HG03521 (cell line): ENCODE results near the gene BNC2.

ENCODE experiments used
- ATAC-seq: cut with Tn5 transposase; IDR thresholded peaks from one replicate; pipeline ENCODE4 v1.9.1; 2021; ENCODE audit warnings: mild to moderate bottlenecking, moderate library complexity; ENCODE audit not compliant: unreplicated experiment

BNC2 gene

DNA sequence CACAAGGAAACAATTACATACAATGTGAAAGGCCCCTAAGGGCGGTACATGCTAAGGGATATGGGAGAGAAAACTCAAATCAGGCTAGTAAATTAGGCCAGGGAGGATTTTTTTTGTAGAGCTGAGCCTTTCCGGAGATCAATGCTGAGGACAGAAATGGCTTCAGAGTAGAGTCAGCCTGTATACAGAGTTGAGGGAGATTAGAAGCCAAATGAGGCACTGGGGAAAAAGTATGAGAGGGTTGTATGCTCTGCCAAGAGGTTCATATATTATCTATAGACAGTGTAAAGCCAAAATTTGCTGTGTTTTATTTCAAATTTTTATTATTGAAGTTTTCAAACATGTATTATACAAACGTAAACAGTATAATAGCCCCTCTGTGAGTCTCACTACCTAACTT is 103.1 kb downstream of the BNC2 start:
- ATAC-seq: no peak

GRCh38 chr9:16763946-16764345 is 106.5 kb downstream of the BNC2 start:
- ATAC-seq: no peak

DNA sequence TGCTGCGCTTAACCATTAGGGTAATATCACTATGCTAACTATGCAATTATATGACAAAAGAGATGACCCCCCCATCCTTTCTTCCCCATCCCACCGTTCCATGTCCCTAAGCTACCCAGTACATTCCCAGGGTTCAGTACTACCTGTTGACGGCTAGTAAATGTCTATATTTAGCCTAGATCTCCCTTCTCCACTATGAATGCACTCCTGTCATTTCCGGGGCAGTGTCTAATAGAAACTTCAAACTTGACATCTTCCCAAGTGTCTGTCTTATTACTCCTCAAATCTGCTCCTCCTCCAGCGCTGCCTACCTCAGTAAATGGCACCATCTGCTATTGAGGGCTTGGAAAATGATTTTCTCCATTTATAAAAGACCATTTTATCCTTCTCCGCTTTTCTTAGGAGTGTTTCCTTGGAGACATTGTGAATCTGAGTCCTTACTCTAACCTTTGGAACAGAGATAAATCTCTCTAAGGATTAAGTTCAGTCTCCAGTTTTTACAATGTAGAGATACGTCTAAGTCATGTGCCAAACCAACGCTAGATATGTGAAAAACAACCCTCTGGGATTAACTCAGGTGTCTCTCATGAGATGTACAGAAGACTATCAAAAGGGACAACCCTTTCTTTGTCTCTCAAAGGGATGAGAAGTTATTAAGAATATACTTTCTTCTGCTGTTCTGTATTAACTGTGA is 114.9 kb downstream of the BNC2 start:
- no peak for ATAC-seq

- ATAC-seq: no peak
Measured at GRCh38 chr9:16754662-16755061, 115.8 kb downstream of the BNC2 start.

DNA sequence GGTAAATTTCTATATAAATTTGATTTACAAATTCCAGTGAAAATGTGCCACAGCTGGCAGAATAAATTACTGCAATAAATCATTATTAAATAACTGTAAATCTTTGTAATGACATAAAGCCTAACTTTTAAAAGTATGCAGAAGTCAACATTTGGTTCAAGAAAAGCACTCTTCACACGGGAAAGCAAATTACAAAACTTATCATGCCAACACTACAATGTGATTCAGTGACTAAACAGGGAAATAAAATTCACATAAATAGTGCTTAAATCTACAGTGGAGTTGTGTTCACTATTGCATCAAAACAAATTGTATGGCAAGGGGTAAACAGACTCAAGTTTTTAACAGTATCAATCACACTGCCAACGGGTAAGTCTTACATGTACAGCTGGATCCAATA is 117.2 kb downstream of the BNC2 start:
- ATAC-seq: no peak

- no peak for ATAC-seq
Measured at GRCh38 chr9:16752601-16753000, 117.9 kb downstream of the BNC2 start.

DNA sequence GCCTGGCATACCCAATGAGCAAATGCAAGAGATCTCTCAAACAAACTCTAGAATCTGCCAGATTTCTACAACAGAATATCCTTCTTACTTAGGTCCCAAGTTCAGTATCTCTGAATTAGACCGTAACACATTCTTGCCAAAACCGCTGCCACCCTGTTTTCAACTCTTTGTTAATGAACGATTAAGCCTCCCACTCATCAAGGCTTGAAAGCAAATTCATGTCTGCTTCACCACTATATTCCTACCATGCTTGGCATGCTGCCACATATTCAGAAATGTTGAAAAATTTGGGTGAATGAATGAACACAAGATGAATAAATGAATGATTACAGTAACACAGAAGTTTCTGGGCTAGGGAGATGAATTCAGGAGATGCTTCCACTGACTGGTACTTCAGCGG is 119.9 kb downstream of the BNC2 start:
- no peak for ATAC-seq

- ATAC-seq: no peak
Measured at GRCh38 chr9:16745359-16745758, 125.1 kb downstream of the BNC2 start.

- ATAC-seq: no peak
Measured at GRCh38 chr9:16744394-16744793, 126.1 kb downstream of the BNC2 start.

DNA sequence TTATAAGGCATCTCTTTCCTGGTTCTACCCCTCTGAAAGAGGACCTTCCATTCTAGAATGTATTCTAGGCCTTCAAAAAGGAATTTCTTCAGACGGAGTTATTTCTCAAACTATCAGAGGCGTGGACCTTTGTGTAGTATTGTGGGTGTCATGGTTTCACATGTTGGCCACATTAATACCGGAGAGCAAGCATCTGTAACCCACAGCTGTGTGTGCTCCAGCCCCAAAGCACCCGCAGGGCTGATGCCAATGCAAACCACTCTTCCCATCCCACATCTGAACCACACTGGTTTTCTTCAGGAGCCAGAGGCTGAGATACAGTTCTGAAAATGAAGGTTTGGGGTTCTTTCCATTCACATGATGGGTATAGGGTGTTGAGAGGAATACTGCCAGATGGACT is 127.1 kb downstream of the BNC2 start:
- ATAC-seq: no peak

DNA sequence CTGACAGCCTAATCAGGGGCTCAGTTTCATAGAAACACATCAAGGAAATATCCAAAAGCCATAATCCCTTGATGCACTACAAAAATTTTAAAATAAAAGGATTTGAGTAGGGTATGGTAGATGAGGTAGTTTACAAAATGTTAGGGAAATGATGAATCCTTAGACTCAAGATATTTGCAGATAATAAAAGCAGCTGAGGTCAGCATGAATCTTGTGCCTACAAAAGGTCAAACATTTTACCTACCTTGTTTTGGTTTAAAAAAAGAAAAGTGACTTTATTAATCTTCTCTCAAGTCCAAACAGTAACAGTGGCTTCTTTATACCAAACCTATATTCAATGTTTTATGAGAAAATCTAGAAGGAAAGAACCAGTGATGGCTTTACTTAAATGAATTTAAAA is 135.5 kb downstream of the BNC2 start:
- no peak for ATAC-seq

DNA sequence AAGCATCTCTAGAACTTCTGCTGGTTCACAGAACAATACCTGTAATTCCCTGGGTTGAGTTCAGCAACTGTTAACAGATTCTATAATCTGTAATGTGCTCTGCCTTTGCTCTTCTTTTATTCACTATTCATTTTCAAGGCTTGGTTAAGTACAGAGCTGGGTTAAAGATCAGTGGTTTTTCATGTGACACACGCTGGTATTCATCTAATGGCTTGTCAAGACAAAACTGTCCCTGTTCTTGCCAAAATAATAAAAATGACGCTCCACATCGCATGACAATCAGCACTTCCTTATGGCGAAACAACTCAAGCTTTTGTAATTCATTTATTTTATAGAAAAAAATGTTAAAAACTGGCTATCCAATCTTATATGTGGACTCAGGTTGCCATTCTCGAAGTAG is 137.9 kb downstream of the BNC2 start:
- no peak for ATAC-seq

- no peak for ATAC-seq
Measured at GRCh38 chr9:16730162-16730561, 140.3 kb downstream of the BNC2 start.

GRCh38 chr9:16729651-16730050 is 140.8 kb downstream of the BNC2 start:
- no peak for ATAC-seq

- ATAC-seq: no peak
Measured at GRCh38 chr9:16728137-16728508, 142.3 kb downstream of the BNC2 start.

GRCh38 chr9:16727452-16728136 is 142.9 kb downstream of the BNC2 start:
- no peak for ATAC-seq

DNA sequence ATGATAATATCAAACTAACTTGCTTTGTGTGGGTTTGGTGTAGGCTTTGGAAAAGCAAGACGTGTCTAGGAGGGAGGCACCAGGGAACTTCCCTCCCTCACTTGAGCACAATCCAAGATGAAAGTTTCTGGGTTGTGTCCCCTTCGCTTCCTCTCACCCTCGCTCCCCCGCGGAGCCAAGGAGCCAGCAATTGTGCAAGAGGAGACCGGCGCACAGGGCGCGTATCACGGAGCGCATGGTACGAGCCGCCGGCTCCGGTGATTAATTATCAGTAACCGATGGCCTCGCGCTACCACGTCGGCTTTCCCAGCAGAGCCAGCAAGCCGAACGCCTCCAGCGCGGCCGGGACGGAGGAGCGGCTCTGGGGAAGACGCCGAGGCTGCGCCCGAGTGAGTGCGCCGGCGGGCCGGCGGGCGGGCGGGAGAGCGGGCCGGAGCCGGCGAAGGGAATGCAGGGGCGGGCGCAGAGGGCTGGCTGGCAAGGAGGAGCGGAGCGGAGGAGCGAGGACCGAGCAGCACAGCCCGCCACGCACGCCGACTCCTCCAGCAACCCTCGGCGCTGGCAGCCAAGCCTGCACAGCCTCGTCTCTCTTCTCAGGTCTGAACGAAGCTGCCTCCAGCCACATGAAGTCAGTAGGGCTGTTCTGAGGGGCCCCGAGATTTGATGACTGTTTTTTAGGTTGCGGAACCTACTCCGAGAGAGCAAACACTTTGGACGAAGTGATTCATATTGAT is 143.6 kb downstream of the BNC2 start:
- ATAC-seq: no peak

- no peak for ATAC-seq
Measured at GRCh38 chr9:16726029-16726428, 144.4 kb downstream of the BNC2 start.

- ATAC-seq: no peak
Measured at GRCh38 chr9:16725066-16725465, 145.4 kb downstream of the BNC2 start.

DNA sequence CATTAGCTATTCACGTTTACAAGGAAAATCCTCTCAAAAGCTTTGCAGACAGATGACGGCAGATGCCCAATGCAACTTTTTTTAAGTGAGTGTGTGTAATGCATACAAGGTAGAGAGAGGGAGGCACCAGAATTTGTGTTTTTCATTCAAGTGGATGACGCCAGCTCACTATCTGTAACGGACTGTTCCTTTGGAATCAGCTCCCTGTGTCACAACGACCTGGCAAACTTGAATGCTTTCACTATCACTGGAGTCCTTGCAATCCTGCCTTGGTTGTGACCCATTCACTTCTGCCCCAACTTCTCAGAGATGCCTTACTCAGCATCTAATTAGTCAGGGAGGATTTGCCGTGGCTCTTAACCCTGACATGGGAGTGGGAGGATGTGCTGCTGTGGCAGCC is 148.5 kb downstream of the BNC2 start:
- ATAC-seq: no peak

DNA sequence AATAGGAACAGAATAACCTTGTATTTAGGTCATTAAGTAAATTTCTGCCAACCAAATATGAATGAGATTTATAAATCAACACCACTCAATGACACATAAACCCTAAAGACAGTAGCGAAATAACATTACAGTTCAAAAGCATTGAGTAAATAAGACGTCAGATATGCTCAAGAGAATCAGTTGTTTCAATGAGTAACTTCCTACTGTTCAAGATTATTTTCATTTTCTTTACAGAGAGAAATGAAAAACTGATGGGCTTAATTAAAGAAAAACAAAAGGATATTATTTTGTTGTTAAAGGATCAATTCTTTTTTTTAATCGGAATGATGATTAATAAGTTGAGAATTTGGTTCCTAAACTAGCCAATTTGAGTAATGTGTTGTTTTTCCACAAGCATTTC is 150.1 kb downstream of the BNC2 start:
- ATAC-seq: no peak

GRCh38 chr9:16719921-16720320 is 150.5 kb downstream of the BNC2 start:
- ATAC-seq: no peak
